ENCODE measurements around the gene PPM1F. TPM values are rescaled to one million over a fixed set of nuclear protein-coding genes. Genes with fewer than 3 reads are reported as not detected.
"Not testable (repeated sequence)": the region's sequence is repeated elsewhere in the genome, so short reads cannot be mapped to it uniquely, and the experiment has no call there.

The PPM1F gene
- total RNA-seq, 1 donor from 2014 or later, result 20.5 TPM

DNA sequence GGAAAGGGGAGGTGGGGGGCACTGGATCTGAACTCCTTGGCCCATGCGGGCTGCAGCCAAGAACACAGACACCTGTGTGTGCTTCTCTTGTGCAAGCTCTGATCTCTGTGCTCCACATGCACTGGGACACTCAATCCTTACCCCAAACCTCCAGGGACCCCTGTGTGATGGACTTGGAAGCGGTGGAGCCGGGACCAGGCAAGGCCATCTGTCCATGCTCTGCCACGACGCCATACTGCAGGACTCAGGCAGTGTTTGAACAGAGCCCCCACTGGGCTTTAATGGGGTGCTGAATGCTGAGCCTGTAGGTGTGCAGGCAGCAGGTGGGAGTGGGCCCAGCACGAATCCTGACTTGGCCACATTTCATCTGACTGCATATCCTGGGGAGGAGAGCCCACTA is 23.4 kb downstream of the PPM1F start:
- intact Hi-C loops (cut with DNase I), result no loop called here
- DNase-seq (ENCODE audit: low spot score), result no peak

DNA sequence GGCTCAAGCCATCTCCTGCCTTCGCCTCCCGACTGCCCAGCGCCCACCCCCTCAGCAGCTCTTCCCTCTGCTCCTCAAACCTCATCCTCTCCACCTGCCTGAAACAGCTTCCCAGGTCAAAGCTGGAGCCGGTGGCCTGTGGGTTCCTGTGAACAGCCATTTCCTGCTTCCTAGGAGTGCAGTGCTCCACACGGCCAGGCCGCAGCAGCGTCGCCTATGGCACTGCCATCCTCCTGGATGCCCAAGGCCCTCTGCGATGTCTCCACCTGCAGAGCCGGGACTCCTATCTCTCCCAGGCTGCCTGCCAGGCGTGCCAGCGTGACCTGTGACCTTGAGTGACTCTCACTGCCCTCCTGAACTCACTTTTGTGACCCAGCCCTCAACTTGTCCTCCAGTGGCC is 24.6 kb downstream of the PPM1F start:
- intact Hi-C loops (cut with DNase I), result no loop called here
- DNase-seq (ENCODE audit: low spot score), result no peak

DNA sequence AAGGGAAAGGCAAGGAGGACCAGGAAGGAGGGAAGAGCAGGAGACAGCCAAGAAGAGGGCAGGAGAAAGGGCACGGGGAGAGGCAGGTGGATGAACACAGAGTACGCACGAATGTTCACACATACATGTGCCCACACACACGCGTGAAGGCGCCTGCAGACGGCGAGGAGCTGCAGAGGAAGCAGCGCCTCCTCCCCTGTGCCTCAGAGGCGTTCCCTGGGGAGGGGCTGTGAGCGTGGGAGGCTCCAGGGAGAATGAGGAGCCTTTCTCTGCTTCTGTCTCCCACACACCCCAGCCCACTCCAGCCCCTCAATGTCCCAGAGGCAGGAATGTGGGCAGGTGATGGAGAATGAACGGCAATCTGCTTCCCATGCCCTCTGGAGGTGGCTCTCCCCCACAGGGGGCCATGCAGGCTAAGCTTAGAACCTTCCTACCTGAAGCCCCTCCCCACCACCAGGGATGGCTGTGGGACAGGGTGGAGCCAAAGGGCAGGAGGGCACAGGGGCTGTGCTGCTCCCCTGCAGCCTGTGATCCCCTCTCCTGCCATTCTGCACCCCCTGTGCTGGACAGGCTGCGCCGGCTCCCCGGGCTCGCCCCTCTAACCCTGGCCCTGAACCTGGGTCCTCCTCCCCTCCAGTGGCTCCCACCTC is 25.3 kb downstream of the PPM1F start:
- intact Hi-C loops (cut with DNase I), result no loop called here
- DNase-seq (ENCODE audit: low spot score), result no peak

DNA sequence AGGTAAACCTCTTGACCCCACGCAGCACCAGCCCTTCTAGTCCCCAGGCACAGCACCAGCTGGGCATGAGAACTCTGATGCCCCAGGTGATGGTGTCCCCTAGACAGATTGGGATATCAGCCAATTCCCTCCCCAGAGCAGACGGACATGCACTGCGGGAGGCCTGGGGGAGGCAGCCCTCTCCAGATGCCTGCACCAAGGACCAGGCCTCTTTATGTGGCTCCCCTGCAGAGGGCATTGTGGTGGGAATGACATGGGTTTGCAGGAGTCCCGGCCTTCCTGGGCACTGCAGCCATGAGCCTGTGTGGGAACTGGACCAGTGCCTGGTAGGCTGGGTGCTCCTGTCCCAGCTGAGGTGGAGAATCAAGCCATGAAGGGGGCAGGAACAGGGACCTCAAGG is 25.9 kb downstream of the PPM1F start:
- intact Hi-C loops (cut with DNase I), result no loop called here
- no peak for DNase-seq (ENCODE audit: low spot score)

DNA sequence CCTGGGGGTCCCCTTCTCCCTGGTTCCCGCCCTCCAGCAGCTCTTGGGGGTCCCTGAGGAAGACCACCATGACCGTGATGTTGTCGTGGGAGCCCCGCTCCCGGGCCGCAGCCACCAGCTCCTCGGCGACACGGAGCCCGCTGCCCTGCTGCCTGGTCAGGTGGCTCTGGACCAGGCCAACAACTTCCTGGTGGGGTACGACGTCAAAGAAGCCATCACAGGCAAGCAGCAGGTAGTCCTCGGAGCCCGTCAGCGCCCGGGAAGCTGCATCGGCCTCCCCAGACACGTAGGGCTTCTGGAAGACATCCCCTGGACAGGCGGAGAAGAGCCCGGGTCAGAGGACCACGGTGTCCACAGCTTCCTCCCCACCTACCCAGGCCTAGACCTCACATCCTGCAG is 29.5 kb downstream of the PPM1F start:
- no peak for DNase-seq (ENCODE audit: low spot score)
- intact Hi-C loops (cut with DNase I), result no loop called here

DNA sequence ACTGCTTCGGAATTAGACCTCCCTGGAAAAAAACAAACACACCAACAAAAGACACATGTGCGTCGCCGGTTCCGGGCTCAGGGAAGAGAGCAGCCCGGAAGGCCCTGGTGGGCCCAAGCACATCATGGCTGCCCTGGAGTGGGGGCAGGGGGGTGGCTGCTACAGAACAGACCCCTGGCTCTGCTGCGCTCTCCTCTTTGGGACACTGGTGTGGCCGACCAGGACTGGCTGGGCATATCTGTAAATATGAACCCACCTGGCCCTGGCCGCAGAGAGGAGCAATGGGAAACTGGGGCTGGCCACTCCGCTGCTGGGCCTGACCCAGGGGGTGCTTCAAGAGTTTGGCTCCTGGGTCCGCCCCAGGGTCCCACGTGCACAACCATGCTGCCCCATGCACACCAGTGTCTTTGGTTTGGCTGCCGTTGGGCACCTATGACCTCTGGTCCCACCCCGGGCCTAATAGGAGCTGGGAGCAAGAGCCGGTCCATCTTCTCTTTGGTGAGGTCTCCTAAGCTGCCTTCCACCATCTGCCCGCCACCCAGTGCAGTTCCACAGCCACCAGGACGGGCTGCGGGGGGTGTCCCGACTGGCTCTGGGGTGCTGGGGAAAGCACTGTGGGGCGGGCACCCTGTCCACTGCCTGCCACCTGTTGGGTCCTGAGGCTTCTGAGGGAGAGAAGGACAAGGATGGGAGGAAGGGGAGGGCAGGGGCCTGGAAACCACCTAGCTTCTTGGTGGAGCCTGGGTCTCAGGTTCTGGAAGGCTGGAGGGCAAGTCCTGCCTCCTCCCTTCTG is 30.1 kb downstream of the PPM1F start:
- intact Hi-C loops (cut with DNase I), result no loop called here
- no peak for DNase-seq (ENCODE audit: low spot score)

DNA sequence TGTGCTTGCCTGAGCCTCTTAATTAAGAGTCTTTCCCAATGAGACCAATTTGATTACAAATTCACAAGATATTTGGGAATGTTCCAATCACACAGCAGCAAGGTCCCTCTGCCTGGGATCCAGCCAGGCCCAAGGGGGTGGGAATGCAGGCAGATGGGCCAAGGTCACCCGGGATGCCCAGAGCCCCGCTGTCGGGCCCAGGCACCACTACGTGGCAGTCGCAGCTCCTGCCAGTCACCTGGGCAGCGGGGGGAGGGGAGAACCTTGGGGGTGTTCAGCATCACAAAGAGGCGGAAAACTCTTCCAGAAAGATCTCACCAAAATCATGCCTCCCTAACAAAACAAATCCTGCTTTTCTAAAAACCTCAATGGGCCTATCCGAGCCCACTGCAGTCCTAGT is 30.9 kb downstream of the PPM1F start:
- DNase-seq (ENCODE audit: low spot score), result no peak
- intact Hi-C loops (cut with DNase I), result no loop called here

DNA sequence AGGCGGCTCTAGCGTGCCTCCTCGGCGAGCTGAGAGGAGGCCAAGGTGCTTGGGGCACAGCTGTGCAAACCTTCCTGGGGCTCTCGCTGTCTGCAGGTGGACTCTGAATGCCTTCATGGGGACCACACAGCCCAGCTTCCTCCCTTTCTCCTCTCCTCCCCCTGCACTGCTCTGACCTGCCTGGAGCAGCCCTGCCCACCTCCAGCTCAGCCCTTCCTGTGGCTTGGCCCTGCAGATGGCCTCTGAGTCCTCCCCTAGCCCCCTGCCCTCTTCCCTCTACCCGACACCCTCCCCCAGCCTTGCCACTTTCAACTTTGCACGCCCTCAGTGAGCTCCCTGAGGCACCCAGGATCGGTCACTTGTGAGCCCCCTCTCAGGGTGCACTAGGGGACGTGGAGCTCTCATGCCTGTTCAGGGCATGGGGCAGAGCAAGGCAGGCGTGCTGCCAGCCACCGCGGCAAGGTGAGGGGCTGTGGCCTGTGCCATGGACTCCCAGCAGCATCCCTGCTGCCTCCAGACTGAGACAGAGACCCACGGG is 31.4 kb downstream of the PPM1F start:
- intact Hi-C loops (cut with DNase I), result no loop called here

DNA sequence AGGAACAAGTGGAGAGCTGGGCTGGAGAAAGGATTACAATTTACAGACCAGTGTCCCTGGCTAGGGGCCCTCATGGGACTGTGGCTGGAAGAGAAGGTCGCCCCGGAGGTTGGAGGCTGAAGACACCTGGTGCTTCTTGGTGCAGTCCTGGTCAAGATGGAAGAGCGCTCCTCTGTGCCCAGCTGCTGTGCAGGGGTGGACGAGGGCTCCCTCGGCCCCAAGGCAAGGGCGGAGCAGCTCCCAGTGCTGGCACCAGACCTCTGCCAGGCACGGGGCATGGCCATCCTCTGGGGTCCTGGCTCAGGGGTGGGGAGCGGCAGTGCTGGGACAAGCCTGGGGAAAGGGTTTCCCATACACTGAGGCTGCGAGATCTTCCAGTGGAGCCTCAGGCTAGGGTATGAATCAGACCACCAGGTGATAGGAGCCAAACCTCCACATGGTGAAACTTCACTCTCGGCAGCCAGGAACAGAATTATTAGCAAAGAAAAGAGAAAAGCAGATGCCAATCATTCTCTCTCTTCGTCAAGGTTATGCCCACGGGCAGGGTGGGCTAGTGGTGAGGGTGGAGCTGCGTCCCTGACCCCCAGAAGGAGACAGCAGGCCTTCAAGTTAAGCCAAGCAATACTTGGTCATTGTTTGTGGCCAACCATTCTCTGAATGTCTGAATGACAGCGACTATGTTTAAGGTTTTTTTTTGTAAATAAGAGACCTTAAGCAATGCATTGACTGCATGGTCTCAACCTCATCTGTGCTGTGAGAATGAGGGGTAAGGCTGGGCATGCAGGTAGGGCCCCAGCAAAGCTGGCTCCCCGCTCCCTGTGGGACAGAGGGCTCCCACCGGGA is 32.1 kb downstream of the PPM1F start:
- DNase-seq (ENCODE audit: low spot score), result no peak
- intact Hi-C loops (cut with DNase I), result no loop called here

More for the DNA sequence above, 31.4 kb downstream of the PPM1F start:
- DNase-seq (ENCODE audit: low spot score), result no peak

DNA sequence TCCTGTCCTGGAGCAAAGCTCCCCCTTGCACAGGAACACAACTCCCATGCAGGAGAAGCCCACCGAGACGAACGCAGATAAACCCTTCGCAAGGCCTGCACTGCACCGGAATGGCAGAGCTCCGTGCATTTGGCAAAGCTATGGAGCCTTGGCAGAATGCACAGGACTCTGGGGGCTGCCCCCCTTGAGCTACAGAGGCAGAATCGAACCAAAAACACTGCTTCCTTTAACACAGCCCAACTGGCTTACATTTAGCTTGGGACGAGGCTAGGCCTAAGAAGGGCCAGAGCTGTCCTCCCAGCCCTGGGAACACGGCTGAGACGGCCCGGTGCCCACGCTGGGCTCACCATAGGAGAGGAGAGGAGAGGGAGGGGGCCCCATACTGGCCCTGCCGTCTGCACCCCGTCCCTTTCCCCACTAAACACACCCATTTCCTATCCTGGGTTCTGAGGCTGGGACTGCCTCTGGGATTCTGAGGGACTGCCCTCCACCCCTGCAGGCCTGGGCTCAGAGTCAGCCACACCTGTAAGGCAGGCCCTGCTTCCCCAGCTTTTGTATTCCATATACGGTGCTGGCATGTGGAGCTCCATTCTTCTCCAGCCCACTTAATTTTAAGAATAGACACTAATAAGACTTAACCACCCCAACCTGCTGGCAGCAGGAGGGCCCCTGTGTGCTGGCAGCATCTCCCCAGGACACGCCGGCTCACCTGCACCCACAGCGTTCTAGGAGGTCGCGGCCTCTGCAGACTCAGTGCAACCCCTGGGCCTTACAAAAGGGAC is 32.9 kb downstream of the PPM1F start:
- no peak for DNase-seq (ENCODE audit: low spot score)
- intact Hi-C loops (cut with DNase I), result loop anchor here (5.0 kb wide), 1 partner anchor 122 kb away; no protein-coding TSS in a partner anchor

DNA sequence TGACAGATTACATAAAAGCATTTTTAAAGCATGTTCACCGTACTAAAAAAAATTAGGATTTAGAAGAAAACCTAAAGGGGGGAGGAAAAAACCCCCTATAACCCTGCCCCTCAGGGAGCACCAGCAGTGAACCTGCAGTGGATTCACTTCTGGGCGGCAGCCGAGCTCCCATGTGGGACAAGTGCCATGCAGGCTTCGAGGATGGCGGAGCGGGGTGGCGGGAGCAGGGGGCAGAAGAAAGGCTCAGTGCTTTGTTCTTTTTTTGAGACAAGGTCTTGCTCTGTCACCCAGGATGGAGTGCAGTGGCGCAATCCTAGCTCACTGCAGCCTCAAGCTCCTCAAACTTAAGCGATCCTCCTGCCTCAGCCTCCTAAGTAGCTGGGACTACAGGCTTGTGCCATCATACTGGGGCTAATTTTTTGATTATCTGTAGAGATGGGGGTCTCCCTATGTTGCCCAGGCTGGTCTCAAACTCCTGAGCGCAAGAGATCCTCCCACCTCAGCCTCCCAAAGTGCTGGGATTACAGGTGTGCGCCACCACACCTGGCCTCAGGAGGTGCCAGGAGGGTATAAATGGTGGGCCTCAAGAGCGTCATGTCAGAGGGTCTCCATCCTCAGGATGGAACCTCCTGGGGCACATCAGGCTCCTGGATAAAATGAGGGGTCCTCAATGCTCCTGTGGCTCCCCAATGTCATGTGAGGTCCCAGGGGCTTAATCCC is 34.0 kb downstream of the PPM1F start:
- no peak for DNase-seq (ENCODE audit: low spot score)
- intact Hi-C loops (cut with DNase I), result loop anchor here (5.0 kb wide), 1 partner anchor 121 kb away; no protein-coding TSS in a partner anchor

DNA sequence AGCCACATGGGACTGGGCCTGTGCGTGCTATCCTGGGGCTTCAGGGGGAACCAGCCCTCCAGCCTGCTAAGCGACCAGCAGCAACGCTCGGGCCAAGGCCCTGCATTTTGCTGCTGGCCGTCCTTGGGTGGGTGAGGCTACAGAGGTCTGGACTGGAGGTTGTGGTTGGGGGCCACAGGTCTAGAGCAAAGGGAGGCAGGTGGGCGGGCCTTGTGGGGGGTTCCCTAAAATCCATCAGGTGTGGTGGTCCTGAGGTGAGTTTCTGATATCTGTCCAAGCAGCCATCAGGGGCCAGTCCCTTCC is 34.7 kb downstream of the PPM1F start:
- DNase-seq (ENCODE audit: low spot score), result no peak
- intact Hi-C loops (cut with DNase I), result loop anchor here (5.0 kb wide), 1 partner anchor 121 kb away; no protein-coding TSS in a partner anchor

DNA sequence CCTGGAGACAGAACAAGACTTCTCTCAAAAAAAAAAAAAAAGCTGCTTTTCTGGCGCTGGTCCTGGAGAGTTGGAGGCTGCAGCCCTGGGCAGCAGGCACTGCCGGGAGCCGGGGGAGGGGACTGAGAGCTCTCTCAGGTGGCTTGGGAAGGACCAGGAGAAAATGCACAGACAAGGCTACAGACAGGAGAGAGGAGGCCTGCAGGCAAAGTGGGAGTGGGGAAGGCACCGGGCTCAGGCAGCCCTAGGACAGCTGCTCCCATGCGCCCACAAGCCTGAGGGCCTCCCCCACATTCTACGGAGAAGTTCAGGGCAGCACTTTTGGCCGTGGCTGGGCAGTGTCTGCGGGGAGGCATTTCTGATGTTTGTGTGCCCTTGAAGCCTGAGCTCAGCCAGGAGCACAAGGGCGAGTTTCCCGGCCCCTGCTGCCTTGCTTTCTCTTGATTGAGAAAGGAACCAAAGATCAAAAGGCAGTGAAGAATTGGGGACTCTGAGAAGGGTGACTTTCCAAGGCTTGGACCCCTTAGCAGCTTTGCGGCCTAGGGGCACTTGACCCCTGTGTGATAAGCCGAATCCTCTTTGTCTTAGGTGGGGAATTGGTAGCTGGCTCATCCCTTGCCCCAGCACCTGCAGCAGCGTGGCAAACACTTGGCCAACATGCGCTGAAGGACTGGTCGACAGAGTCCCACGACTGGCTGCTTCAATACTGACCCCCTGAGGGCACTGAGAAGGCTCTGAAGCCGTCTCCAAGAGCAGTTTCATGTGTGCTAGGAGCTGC is 35.3 kb downstream of the PPM1F start:
- DNase-seq (ENCODE audit: low spot score), result no peak
- intact Hi-C loops (cut with DNase I), result loop anchor here (5.0 kb wide), 1 partner anchor 120 kb away; no protein-coding TSS in a partner anchor

DNA sequence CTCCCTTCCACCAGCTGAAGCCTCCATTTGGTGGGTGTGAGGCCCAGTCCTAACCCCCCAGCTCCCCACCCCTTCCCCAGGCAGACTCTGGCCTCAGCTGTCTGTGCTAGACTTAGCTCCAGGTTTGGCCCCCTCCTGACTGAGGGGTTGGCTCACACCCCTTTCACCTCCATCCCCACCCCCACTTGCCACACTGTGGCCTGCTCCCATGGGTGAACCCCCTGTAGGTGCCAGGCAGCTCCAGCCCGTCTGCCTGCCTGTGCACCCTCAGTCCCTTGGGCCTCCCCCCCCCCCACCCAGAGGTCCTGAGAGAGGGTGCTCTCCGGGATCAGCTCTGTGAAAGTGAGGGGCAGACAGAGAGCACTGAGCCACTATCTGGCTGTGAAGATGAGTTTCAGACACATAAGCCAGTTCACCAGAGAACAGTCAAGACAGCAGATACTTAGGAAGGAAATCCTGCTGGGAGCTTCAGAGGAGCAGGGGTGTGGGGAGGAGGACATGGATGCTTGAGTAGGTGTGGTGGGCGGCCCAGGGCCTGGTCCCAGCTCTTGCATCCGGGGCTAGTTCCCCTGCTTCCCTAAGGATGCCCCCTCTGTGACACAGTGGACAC is 36.2 kb downstream of the PPM1F start:
- intact Hi-C loops (cut with DNase I), result loop anchor here (5.0 kb wide), 1 partner anchor 119 kb away; no protein-coding TSS in a partner anchor

DNA sequence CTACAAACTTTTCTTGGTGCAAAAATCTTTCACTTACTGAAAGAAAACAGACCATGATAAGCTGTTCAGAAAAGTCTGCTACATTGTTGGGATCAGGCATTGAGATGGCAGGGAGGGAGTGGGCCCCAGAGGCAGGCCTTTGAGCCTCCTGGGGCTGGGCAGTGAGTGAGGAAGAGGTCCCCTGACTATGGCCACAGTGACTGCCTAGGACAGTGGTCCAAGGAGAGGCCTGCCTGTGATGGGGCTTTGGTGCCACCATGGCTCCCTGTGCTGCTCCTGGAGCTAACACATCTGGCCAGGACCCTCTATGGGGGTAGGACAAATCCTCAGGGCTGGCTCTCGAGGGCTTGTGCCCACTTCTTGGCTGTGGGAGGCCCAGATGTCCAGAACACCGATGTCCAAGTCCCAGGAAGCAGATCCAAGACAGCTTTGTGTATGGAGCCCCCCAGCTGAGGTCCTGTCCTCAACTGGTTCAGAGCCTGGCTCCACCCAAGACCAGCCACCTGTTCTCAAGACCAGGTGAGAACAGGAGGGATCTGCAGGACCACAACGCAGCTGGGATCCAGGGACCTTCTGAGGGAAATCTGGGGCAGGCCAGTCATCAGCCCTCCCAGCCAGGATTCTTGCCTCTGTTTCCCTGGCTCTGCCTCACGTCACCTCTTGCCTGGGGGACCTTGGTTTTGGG is 36.9 kb downstream of the PPM1F start:
- intact Hi-C loops (cut with DNase I), result loop anchor here (5.0 kb wide), 1 partner anchor 118 kb away; no protein-coding TSS in a partner anchor
- DNase-seq (ENCODE audit: low spot score), result no peak

More for the DNA sequence above, 36.2 kb downstream of the PPM1F start:
- DNase-seq (ENCODE audit: low spot score), result no peak

DNA sequence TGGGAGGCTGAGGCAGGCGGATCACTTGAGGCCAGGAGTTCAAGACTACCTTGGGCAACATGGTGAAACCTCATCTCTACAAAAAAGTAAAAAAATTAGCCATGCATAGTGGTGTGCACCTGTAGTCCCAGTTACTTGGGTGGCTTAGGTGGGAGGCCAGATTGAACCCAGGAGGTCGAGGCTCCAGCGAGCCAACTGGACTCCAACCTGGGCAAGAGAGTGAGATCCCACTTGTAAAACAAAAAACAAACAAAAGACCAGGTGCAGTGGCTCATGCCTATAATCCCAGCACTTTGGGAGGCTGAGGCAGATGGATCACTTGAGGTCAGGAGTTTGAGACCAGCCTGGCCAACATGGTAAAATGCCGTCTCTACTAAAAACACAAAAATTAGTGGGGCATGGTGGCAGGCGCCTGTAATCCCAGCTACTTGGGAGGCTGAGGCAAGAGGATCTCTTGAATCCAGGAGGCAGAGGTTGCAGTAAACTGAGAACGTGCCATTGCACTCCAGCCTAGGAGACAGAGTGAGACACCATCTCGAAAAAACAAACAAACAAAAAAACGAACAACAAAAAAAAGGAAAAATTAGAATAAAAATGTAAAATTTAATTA is 38.5 kb downstream of the PPM1F start:
- intact Hi-C loops (cut with DNase I); DNase-seq (ENCODE audit: low spot score): not testable (repeated sequence)

Data from cardiac septum (tissue), 1 donor.